ENCODE results near the gene ZFP28.

ZFP28 gene

DNA sequence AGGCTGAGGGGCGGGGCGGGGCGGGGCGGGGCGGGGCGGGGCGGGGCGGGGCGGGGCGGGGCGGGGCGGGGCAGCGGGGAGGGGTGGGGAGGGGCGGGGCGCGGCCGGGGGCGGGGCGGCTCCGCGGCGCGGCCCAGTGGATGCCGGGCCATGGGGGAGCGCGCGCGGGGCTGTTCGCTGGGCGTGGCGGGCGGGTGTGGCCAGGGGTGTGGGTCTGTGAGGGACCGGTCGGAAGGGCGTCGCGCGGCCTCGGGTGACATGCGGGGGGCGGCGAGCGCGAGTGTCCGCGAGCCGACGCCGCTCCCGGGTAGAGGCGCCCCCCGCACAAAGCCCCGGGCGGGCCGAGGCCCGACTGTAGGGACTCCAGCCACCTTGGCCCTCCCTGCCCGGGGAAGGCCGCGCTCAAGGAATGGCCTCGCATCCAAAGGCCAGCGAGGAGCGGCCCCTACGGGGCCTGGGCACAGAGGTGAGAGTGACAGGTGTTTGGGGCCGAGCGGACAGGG lies at the start of gene ZFP28:
Gene ZFP28, plus strand, starts transcription at position 188 of the 503 bp plus-strand sequence. Its CDS starts 71 bp downstream, at position 259.
- peak in 1 of 3 donors; percentile 94 for DNase-seq

DNA sequence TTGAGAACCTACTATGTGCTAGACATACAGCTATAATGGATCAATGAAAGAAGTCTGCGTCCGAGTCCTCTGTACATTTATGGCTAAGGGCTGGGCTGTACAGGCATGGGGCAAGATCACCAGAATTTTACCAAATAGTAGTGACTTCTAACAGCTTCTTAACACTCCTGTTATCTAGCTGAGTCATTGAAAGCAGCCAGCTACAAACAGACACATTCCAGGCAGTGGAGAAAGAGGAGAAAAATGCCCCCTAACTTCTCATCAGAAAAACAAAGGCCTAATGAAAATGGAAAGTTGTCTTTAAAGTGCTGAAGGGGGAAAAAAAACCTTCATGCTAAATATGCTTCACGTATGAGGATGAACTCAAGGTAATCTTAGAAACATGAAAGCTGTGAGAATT lies 47.3 kb upstream of the ZFP28 start:
- DNase-seq, result no peak

DNA sequence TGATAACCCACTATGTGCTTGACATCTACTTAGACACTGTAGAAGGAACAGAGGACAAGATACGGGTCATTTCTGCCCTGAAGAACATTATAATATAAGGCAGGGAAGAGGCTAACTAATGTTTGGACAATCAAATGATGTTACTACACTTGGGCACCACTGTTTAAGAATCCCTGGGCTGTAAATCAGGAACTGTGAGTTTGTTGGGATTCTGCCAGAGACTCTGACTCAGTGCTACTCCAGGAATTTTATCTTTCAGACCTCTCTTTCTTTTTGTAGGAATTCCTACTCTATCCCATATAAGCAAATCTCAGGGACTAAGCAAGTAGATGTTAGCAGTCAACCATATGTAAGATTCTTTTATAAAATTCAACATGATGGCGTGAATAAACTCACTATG lies 34.2 kb upstream of the ZFP28 start:
- DNase-seq, result no peak

- DNase-seq, result peak; percentile 97 to 98 (median 97)
Measured at GRCh38 chr19:56507446-56508289, 31.1 kb upstream of the ZFP28 start, which contains the start of gene ZNF471. TSS of gene ZNF471 (plus strand) at chr19:56507855. CDS start at chr19:56511572, 3,717 bp downstream.

GRCh38 chr19:56508290-56508778 lies 30.4 kb upstream of the ZFP28 start:
- DNase-seq, result no peak

DNA sequence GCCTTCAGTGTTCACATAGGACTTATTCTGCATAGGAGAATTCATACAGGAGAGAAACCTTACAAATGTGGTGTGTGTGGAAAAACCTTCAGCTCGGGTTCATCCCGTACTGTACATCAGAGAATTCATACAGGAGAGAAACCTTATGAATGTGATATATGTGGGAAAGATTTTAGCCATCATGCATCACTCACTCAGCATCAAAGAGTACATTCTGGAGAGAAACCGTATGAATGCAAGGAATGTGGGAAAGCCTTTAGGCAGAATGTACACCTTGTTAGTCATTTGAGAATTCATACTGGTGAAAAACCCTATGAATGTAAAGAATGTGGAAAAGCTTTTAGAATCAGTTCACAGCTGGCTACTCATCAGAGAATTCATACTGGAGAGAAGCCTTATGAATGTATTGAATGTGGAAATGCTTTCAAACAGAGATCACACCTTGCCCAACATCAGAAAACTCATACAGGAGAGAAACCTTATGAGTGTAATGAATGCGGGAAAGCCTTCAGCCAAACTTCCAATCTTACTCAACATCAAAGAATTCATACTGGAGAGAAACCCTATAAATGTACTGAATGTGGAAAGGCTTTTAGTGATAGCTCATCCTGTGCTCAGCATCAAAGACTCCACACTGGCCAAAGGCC lies 13.4 kb upstream of the ZFP28 start:
- DNase-seq, result no peak

- no peak for DNase-seq
Measured at GRCh38 chr19:56537442-56537841, 1.3 kb upstream of the ZFP28 start.

- peak; percentile 89 to 94 (median 94) for DNase-seq
Measured at GRCh38 chr19:56538254-56538760, 441 bp upstream of the ZFP28 start.

GRCh38 chr19:56543776-56544175 lies 5.0 kb downstream of the ZFP28 start:
- no peak for DNase-seq

DNA sequence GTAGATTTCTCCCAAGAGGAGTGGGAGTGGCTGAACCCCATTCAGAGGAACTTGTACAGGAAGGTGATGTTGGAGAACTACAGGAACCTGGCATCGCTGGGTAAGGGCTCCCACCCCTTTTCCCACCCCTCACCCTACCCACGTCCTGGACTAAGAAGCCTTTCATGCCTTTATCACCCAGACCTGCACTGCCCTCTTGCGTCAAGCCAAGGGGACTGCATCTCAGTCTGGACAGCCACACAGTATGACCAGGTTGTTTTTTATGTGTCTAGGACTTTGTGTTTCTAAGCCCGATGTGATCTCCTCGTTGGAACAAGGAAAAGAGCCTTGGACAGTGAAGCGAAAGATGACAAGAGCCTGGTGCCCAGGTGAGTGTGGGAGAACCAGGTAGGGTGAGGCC lies 8.8 kb downstream of the ZFP28 start:
- no peak for DNase-seq

DNA sequence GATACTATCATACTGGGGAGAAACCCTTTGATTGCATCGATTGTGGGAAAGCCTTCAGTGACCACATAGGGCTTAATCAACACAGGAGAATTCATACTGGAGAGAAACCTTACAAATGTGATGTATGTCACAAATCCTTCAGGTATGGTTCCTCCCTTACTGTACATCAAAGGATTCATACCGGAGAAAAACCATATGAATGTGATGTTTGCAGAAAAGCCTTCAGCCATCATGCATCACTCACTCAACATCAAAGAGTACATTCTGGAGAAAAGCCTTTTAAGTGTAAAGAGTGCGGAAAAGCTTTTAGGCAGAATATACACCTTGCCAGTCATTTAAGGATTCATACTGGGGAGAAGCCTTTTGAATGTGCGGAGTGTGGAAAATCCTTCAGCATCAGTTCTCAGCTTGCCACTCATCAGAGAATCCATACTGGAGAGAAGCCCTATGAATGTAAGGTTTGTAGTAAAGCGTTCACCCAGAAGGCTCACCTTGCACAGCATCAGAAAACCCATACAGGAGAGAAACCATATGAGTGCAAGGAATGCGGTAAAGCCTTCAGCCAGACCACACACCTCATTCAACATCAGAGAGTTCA lies 15.6 kb downstream of the ZFP28 start:
- no peak for DNase-seq

- no peak for DNase-seq
Measured at GRCh38 chr19:56562766-56563165, 24.0 kb downstream of the ZFP28 start.

GRCh38 chr19:56566904-56567273 lies 28.1 kb downstream of the ZFP28 start:
- DNase-seq, result peak; percentile 34 to 65 (median 45)

- peak; percentile 93 to 96 (median 96) for DNase-seq
Measured at GRCh38 chr19:56567274-56568120, 28.7 kb downstream of the ZFP28 start, which contains the start of gene ZNF470. TSS of gene ZNF470 (plus strand) at chr19:56567468. CDS start at chr19:56570312, 2,844 bp downstream.

DNA sequence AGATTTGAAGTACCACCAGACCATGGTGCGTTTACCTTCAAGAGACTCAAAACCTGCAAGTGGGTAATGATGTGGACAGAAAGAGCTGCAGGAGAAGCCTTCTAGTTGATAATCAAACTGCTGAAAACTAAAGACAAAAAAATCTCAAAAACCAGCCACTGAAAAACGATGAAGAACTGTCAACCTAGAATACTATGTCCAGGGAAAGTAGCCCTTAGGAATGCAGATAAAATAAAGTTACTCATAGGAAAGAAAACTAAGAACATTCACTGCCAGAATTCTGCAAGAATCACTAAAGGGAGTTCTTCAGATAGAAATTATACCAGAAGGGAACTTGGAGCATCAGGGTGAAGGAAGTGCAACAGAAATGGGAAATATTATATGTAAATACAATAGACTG lies 33.8 kb downstream of the ZFP28 start:
- DNase-seq, result no peak

DNA sequence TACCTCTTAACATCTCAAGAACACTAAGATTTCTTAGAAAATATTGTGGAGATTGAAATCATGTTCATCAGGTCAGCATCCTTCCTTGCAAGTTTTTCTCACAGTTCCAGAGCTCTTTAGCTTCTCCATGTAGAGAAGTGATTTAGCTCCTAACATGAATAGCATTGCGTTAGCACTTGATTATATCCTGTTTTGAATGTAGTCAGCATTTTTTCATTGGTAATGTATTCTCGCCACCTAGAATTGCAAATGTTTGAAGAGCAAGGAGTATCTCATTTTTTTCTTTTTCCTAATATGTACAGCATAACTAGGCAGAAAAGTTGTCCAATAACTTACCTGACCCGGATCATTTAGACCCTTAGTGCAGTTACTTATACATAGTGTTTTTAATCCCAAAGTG lies 35.2 kb downstream of the ZFP28 start:
- no peak for DNase-seq

- no peak for DNase-seq
Measured at GRCh38 chr19:56577719-56578602, 39.2 kb downstream of the ZFP28 start.

DNA sequence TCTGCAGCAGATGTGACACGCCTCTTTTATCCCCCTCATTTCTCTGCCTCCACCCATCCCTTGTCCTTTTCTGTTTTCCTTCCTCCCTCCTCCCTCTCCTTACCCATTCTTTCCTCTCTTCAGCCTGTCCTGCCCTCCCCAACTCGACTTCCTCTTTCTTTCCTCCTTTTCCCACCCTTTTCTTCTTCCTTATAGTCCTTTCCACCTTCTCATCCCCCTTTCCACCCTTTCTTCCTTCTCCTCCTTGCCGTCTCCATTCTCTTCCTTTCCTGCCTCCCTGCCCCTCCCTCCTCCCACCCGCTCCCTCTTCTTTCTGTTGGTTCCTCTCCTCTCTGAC lies 55.7 kb downstream of the ZFP28 start:
- DNase-seq, result no peak

DNA sequence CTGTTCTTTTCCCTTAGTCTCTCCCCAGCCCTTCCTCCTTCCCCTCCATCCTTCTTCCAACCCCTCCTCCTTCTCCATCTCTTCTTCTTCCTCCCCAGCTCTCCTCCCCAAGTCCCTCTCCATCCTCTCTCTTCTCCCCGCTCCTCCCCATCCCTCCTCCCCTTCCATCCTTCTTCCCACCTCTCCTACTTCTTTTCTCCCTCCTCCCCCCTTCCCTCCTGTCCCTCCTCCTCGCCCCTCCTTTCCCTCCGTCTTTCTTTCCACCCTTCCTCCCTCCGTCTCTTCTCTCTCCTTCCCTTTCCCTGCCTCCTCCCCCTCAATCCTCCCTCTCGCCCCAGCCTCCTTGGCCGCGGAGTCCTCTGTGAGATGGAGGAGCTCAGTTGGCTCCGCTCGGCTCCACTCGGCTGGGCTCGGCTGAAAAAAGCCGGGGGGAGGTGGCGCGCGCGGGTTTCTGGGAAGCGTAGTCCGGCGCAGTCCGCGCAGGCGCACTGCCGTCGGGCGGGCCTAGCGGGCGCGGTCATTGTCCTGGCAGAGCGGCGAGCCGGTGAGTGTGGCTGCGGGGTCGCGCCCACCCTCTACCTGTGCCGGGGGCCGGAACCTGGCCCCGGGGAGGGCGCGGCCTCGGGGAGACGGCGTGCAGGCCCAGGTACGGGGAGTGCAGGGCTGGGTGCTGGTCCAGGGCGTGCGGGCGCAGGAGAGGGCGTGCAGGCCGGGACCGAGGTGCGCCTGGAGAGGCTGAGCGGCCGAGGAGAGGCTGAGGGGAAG lies 56.2 kb downstream of the ZFP28 start, which contains the start of gene ZNF71:
Gene ZNF71, plus strand, starts transcription at position 520 of the 765 bp plus-strand sequence. CDS start 6,257 bp downstream, outside the sequence.
- peak; percentile 89 to 96 (median 95) for DNase-seq

DNA sequence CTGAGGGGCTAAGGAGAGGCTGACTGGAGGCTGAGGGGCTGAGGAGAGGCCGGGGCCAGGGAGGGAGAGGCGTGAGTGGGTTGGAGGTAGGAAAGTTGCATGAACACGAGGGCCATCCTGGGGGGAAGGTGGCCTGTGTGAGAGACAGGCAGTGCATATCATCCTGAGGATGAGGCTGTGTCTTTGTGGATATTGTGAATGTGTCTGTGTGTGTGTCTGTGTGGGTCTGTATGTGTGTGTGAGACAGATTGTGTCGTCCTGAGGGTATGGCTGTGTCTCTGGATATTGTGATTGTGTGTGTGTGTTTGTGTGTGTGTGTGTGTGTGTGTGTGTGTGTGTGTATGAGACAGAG lies 56.8 kb downstream of the ZFP28 start:
- no peak for DNase-seq
